Duodenal mucosa (tissue), 2 donors: ENCODE measurements around the gene CBFA2T3.
"Not testable (repeated sequence)": the region's sequence is repeated elsewhere in the genome, so short reads cannot be mapped to it uniquely, and the experiment has no call there.

Experiments
- H3K27ac ChIP-seq: one replicate; pipeline ENCODE4 v1.7.0; 2013; ENCODE audit warnings: low read depth, low read length
- H3K27me3 ChIP-seq, 2 donors: one replicate each; pipeline ENCODE4 v1.7.0; 2013; ENCODE audit warnings: low read length in 2 of 2, control low read depth in 1 of 2; ENCODE audit not compliant: insufficient read depth in 2 of 2, control insufficient read depth in 1 of 2
- H3K36me3 ChIP-seq, 2 donors: one replicate each; pipeline ENCODE4 v1.7.0; 2013; ENCODE audit warnings: low read length in 2 of 2, control low read depth in 1 of 2; ENCODE audit not compliant: insufficient read depth in 2 of 2, control insufficient read depth in 1 of 2
- H3K4me1 ChIP-seq, 2 donors: one replicate each; pipeline ENCODE4 v1.7.0; 2013; ENCODE audit warnings: low read length in 2 of 2, control low read depth in 1 of 2; ENCODE audit not compliant: insufficient read depth in 2 of 2, control insufficient read depth in 1 of 2
- H3K4me3 ChIP-seq, 2 donors: one replicate each; pipeline ENCODE4 v1.7.0; 2013; ENCODE audit warnings: low read length in 2 of 2, low read depth in 1 of 2
- H3K9ac ChIP-seq, 2 donors: one replicate each; pipeline ENCODE4 v1.7.0; 2013; ENCODE audit warnings: low read length in 2 of 2, low read depth in 1 of 2
- H3K9me3 ChIP-seq, 2 donors: one replicate each; pipeline ENCODE4 v1.7.0; 2013; ENCODE audit warnings: low read length in 2 of 2, control low read depth in 1 of 2; ENCODE audit not compliant: control insufficient read depth in 1 of 2

Gene CBFA2T3

DNA sequence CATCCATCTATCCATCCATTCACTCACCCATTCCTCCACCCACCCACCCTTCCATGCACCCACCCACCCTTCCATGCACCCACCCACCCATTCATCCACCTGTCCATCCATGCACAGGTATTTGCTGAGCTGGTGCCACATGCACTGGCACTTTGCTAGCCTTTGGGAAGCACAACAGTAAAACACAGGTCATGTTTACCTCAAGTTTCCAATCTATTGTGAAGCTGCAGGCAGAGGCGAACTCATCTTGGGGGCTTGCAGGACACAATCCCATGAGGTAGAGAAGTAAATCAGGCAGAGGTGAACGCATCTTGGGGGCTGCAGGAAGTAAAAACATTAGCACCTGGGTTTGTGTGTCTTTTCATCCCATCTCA, 35.6 kb upstream of the CBFA2T3 start:
- no peaks in the 10 kb centered on the region for H3K27me3 ChIP-seq

GRCh38 chr16:89011909-89012621, 35.1 kb upstream of the CBFA2T3 start:
- H3K4me1 ChIP-seq: no peaks in the 10 kb centered on the region
- H3K36me3 ChIP-seq: no peaks in the 10 kb centered on the region
- H3K27ac ChIP-seq: no peak overlapping the region
- no peak overlapping the region for H3K4me3 ChIP-seq
- H3K9ac ChIP-seq: no peak overlapping the region
- no peaks in the 10 kb centered on the region for H3K27me3 ChIP-seq
- no peaks in the 10 kb centered on the region for H3K9me3 ChIP-seq

More for the DNA sequence above, 35.6 kb upstream of the CBFA2T3 start:
- Histone ChIP-seq H3K9me3 (no peaks in the 10 kb centered on the region), H3K27ac (no peak overlapping the region), H3K36me3 (no peaks in the 10 kb centered on the region), H3K9ac (no peak overlapping the region), H3K4me3 (no peak overlapping the region), H3K4me1 (no peaks in the 10 kb centered on the region)

- H3K27me3 ChIP-seq: peaks cover 0 to 2% of the 10 kb centered on the region in 2 donors
- no peak overlapping the region for H3K4me3 ChIP-seq
- H3K27ac ChIP-seq: no peak overlapping the region
Measured at GRCh38 chr16:89010210-89010925, 33.4 kb upstream of the CBFA2T3 start.

GRCh38 chr16:89009343-89010209, 32.6 kb upstream of the CBFA2T3 start:
- peaks cover 0 to 2% of the 10 kb centered on the region in 2 donors for H3K27me3 ChIP-seq
- no peaks in the 10 kb centered on the region for H3K4me1 ChIP-seq
- H3K27ac ChIP-seq: no peak overlapping the region
- no peak overlapping the region for H3K4me3 ChIP-seq
- H3K9me3 ChIP-seq: no peaks in the 10 kb centered on the region
- H3K9ac ChIP-seq: no peak overlapping the region
- no peaks in the 10 kb centered on the region for H3K36me3 ChIP-seq

More at GRCh38 chr16:89010210-89010925, 33.4 kb upstream of the CBFA2T3 start:
- no peaks in the 10 kb centered on the region for H3K9me3 ChIP-seq
- H3K36me3 ChIP-seq: no peaks in the 10 kb centered on the region
- no peak overlapping the region for H3K9ac ChIP-seq
- H3K4me1 ChIP-seq: no peaks in the 10 kb centered on the region

DNA sequence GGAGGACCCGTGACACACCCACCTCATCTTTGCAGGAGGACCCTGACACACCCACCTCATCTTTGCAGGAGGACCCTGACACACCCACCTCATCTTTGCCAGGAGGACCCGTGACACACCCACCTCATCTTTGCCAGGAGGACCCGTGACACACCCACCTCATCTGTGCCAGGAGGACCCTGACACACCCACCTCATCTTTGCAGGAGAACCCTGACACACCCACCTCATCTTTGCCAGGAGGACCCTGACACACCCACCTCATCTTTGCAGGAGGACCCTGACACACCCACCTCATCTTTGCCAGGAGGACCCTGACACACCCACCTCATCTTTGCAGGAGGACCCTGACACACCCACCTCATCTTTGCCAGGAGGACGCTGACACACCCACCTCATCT, 31.8 kb upstream of the CBFA2T3 start:
- not testable (repeated sequence) for H3K9ac ChIP-seq, H3K27ac ChIP-seq, H3K4me3 ChIP-seq, H3K36me3 ChIP-seq, H3K27me3 ChIP-seq, H3K4me1 ChIP-seq, H3K9me3 ChIP-seq

DNA sequence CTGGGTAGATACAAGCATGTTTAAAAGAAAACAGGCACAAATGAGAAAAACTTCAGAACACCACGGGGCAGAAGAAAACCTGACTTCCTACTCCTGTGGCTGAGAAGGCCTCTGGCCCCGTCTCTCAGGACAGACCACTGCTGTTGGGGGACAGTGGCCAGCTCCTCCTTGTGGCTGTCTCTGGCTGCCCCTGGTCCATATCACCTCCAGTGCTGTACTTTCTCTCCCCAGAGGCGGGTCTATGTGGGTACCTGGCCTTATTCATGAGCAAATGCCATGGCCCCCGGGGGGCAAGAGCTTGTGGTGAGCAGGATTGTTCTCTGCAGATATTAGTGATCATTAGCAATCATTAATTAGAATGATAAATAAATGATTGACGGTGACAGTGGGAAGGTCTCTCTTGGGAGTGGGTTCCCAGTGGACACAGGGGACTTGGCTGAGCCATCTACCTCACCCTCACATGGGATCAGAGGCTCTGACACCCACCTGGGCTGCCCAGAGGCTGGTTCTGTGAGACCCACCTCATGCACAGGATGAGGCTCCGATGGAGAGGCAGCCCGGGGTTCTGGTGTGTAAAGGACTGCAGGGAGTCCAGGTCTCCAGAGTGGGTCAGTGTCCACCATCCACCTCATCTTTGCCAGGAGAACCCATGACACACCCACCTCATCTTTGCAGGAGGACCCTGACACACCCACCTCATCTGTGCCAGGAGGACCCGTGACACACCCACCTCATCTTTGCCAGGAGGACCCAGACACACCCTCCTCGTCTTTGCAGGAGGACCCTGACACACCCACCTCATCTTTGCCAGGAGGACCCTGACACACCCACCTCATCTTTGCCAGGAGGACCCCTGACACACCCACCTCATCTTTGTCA, 30.6 kb upstream of the CBFA2T3 start:
- no peaks in the 10 kb centered on the region for H3K4me1 ChIP-seq
- H3K27ac ChIP-seq: no peak overlapping the region
- H3K27me3 ChIP-seq: peaks cover 4 to 9% of the 10 kb centered on the region in 2 donors
- no peak overlapping the region for H3K4me3 ChIP-seq
- no peak overlapping the region for H3K9ac ChIP-seq
- no peaks in the 10 kb centered on the region for H3K9me3 ChIP-seq
- no peaks in the 10 kb centered on the region for H3K36me3 ChIP-seq

GRCh38 chr16:89006036-89006752, 29.2 kb upstream of the CBFA2T3 start:
- Histone ChIP-seq H3K4me3 (no peak overlapping the region), H3K9me3 (peaks cover 0 to under 1% of the 10 kb centered on the region in 2 donors), H3K27me3 (peaks cover 4 to 10% of the 10 kb centered on the region in 2 donors), H3K9ac (no peak overlapping the region), H3K36me3 (no peaks in the 10 kb centered on the region), H3K4me1 (no peaks in the 10 kb centered on the region), H3K27ac (no peak overlapping the region)

DNA sequence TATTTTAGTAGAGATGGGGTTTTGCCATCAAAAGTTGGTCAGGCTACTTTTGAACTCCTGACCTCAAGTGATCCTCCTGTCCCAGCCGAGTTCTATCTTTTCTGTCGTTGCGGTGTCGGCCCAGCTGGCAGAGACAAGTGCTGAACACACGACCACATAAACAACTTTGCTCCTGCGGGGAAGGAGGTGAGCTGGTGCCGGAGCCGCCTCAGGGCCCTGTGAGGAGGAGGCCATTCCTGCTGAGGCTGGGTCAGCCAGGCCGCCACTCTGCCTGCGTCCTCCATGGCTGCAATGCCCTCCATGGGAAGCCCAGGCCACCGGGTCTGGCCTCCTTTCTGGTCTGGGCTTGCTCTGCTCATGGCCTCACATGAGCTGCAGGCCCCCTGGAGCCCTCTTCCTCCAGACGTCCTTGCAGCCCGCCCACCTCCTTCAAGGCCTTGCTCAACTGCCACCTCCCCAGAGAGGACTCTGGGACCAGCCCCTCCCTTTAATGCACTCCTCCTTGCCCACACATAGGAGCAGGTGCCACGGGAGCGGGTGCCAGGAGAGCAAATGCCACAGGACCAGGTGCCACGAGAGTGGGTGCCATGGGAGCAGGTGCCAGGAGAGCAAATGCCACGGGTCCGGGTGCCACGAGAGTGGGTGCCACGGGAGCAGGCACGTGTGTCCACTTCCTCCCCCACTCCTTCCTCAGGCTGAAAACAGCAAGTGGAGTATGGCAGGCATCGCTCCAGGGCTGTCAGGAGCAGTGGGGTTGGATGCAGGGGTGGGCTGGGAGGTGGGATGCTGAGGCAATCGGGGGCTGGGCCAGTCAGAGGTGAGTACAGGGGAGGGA, 28.4 kb upstream of the CBFA2T3 start:
- Histone ChIP-seq H3K27me3 (peaks cover 4 to 17% of the 10 kb centered on the region in 2 donors), H3K4me3 (no peak overlapping the region), H3K27ac (no peak overlapping the region), H3K4me1 (no peaks in the 10 kb centered on the region), H3K36me3 (no peaks in the 10 kb centered on the region), H3K9ac (no peak overlapping the region), H3K9me3 (peaks cover 0 to 2% of the 10 kb centered on the region in 2 donors)
